ENCODE results near the gene CABP1. TPM values are rescaled to one million over a fixed set of nuclear protein-coding genes. Genes with fewer than 3 reads are reported as not detected.
"Not testable (repeated sequence)": the region's sequence is repeated elsewhere in the genome, so short reads cannot be mapped to it uniquely, and the experiment has no call there.

The CABP1 gene
- polyA plus RNA-seq, 1 experiment = 0.27 TPM

DNA sequence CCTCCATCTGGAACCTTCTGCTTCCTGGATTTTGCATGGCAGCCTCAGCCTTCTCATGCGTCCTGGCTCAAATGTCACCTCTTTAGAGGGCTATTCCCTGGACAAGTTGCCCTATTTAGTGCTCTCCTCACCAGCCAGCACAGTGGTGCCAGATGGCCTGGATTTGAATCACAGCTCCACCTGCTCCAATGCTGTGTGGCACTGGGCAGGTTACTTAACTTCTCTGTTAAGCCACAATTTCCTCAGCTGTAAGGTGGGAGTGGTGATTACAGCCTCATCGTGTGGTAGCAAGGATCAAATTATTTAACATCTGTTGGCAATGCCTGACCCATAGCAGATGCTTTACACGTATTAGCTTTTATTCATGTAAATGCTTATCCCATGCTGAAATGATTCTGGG lies 42.6 kb upstream of the CABP1 start:
- Histone ChIP-seq H3K27me3 (ENCODE audit: control insufficient read depth, insufficient read depth, low read length) (peaks cover 30% of the 10 kb centered on the region), H3K9me3 (ENCODE audit: control insufficient read depth, insufficient read depth, low read length) (no peaks in the 10 kb centered on the region), H3K27ac (ENCODE audit: low read depth, low read length) (no peak overlapping the region), H3K4me3 (ENCODE audit: low read depth, low read length) (no peak overlapping the region)
- TF ChIP-seq, protein P1, sequence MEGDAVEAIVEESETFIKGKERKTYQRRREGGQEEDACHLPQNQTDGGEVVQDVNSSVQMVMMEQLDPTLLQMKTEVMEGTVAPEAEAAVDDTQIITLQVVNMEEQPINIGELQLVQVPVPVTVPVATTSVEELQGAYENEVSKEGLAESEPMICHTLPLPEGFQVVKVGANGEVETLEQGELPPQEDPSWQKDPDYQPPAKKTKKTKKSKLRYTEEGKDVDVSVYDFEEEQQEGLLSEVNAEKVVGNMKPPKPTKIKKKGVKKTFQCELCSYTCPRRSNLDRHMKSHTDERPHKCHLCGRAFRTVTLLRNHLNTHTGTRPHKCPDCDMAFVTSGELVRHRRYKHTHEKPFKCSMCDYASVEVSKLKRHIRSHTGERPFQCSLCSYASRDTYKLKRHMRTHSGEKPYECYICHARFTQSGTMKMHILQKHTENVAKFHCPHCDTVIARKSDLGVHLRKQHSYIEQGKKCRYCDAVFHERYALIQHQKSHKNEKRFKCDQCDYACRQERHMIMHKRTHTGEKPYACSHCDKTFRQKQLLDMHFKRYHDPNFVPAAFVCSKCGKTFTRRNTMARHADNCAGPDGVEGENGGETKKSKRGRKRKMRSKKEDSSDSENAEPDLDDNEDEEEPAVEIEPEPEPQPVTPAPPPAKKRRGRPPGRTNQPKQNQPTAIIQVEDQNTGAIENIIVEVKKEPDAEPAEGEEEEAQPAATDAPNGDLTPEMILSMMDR (IDR thresholded peaks at IDR 0.05; ENCODE audit: low read depth, low read length) = no peak
- ChIA-PET POLR2A (no interaction called here), CTCF (interaction anchor here (1.1 kb wide), 1 partner anchor 15 kb away, joined by 3 read pairs; no protein-coding TSS in a partner anchor)
- no peak for DNase-seq (ENCODE audit: low read depth, low spot score)

DNA sequence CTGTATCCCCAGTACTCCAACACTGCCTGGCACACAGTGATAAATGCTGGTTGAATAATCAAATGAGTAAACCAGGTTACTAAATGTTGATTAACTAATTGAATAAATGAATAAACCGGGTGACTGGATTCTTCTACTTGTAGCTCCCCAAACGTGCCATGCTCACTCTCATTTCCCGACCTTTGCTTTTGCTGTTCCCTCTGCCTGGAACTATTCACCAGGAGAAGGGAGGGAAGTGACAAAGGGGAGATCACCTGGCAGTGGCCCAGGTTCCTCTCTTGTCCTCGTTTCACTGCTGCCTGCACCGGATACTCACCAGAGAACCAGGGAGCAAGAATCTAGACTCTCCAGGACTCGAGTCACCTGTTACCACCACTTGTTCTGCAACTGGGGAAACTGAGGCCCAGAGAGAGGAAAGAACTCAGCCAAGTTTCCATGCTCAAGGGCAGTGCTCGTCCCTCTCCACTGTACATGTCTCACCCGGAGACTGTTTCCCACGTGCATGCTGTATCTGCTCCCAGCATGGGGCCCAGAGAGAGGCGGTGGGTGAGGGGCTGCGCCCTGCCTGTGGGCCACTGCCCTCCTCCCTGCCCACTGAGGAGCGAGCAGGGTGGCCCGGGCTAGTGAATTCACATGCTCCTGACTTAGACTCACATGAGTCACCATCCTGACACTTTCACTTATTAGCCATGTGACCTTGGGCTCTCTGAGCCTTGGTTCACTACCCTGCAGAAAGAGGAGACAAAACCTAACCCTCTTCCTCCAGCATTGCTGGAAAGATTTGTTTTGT lies 41.6 kb upstream of the CABP1 start:
- peaks cover 30% of the 10 kb centered on the region for H3K27me3 ChIP-seq (ENCODE audit: control insufficient read depth, insufficient read depth, low read length)
- POLR2A ChIA-PET = no interaction called here
- H3K9me3 ChIP-seq (ENCODE audit: control insufficient read depth, insufficient read depth, low read length) = no peaks in the 10 kb centered on the region
- H3K4me3 ChIP-seq (ENCODE audit: low read depth, low read length) = no peak overlapping the region
- DNase-seq (ENCODE audit: low read depth, low spot score) = no peak
- CTCF ChIA-PET = interaction anchor here (0.9 to 1.1 kb wide), 2 partner anchors 15 to 16 kb away, joined by 3 read pairs; no protein-coding TSS in a partner anchor
- H3K27ac ChIP-seq (ENCODE audit: low read depth, low read length) = no peak overlapping the region
- TF ChIP-seq, protein P1 (IDR thresholded peaks at IDR 0.05; ENCODE audit: low read depth, low read length) = no peak

DNA sequence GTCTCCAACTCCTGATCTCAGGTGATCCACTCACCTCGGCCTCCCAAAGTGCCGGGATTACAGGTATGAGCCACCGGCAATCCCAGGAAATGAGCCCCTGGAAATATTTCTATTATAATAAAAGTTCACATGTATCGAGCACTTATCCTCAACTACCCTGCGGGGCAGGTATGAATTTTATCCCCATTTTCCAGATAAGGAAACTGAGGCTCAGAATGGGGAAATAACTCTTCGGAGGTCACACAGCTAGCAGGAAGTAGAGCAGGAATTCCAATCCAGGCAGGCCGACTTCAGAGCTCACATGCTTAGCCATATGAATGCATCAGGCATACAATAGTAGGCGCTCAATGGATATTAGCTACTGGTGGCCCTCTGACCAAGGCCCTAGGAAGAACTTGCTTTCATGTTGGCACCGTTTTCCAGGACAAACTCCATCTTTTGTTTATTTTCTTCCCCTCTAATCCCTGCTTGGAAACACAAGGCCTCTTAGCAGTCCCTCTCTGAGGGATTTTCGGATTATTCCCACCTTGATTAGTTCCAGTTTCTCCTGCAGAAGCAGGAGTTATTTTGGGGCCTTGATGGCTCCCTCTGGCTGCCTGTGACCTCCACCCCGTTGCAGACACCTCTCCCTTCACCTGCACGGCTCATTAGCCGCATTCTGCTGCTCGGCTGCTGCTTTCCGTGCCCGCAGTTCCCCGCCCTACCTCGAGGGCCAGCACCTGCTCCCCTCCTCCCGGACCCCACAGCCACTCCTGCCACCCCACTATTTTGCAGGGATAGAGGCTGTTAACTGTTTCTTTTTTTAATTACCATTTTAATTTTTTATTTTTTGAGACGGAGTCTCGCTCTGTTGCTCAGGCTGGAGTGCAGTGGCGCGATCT lies 40.5 kb upstream of the CABP1 start:
- no peak overlapping the region for H3K27ac ChIP-seq (ENCODE audit: low read depth, low read length)
- CTCF ChIA-PET = interaction anchor here (0.9 to 2.0 kb wide), 3 partner anchors 16 to 47 kb away, joined by 3 to 5 read pairs (median 3); no protein-coding TSS in a partner anchor
- DNase-seq (ENCODE audit: low read depth, low spot score) = no peak
- H3K4me3 ChIP-seq (ENCODE audit: low read depth, low read length) = no peak overlapping the region
- TF ChIP-seq, protein P1 (IDR thresholded peaks at IDR 0.05; ENCODE audit: low read depth, low read length) = no peak
- H3K27me3 ChIP-seq (ENCODE audit: control insufficient read depth, insufficient read depth, low read length) = peaks cover 29% of the 10 kb centered on the region
- POLR2A ChIA-PET = no interaction called here
- no peaks in the 10 kb centered on the region for H3K9me3 ChIP-seq (ENCODE audit: control insufficient read depth, insufficient read depth, low read length)

DNA sequence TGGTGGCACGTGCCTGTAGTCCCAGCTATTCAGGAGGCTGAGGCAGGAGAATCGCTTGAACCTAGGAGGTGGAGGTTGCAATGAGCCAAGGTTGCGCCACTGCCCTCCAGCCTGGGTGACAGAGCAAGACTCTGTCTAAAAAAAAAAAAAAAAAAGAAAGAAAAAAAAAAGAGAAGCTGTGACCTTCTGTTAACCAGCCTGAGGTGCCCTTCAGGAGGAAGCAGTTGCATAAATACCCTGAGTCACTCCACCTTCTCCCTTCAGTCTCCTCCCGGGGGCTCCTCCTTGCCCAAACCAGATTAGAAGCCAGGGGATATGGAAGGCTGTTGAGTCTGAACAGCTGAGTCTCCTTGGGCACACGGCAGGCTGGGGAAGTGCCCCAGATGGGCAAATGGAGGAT lies 38.0 kb upstream of the CABP1 start:
- POLR2A ChIA-PET; H3K27ac ChIP-seq (ENCODE audit: low read depth, low read length); H3K9me3 ChIP-seq (ENCODE audit: control insufficient read depth, insufficient read depth, low read length); DNase-seq (ENCODE audit: low read depth, low spot score); H3K4me3 ChIP-seq (ENCODE audit: low read depth, low read length): not testable (repeated sequence)
- CTCF ChIA-PET = interaction anchor here (1.2 to 1.9 kb wide), 2 partner anchors 44 to 47 kb away, joined by 4 to 6 read pairs; no protein-coding TSS in a partner anchor
- H3K27me3 ChIP-seq (ENCODE audit: control insufficient read depth, insufficient read depth, low read length) = peaks cover 27% of the 10 kb centered on the region

DNA sequence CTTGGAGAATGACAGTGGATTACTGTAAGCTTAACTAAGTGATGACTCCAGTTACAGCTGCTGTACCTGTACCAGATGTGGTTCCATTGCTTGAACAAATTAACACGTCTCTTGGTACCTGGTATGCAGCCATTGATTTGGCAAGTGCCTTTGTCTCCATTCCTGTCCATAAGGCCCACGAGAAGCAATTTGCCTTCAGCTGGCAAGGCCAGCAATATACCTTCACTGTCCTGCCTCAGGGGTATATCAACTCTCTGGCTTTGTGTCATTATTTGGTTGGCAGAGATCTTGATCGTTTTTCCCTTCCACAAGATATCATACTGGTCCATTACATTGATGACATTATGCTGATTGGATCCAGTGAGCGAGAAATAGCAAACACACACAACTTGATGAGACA lies 29.9 kb upstream of the CABP1 start:
- DNase-seq (ENCODE audit: low read depth, low spot score) = no peak
- Histone ChIP-seq H3K27me3 (ENCODE audit: control insufficient read depth, insufficient read depth, low read length) (peaks cover 10% of the 10 kb centered on the region), H3K9me3 (ENCODE audit: control insufficient read depth, insufficient read depth, low read length) (no peaks in the 10 kb centered on the region), H3K4me3 (ENCODE audit: low read depth, low read length) (no peak overlapping the region), H3K27ac (ENCODE audit: low read depth, low read length) (no peak overlapping the region)
- ChIA-PET POLR2A (no interaction called here), CTCF (no interaction called here)
- TF ChIP-seq, protein P1 (IDR thresholded peaks at IDR 0.05; ENCODE audit: low read depth, low read length) = no peak

DNA sequence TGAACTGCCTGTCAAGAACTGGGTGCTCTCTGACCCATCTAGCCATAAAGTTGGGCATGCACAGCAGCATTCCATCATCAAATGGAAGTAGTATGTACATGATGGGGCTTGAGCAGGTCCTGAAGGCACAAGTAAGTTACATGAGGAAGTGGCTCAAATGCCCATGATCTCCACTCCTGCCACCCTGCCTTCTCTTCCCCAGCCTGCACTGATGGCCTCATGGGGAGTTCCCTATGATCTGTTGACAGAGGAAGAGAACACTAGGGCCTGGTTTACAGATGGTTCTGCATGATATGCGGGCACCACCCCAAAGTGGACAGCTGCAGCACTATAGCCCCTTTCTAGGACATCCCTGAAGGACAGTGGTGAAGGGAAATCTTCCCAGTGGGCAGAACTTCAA lies 28.9 kb upstream of the CABP1 start:
- H3K27me3 ChIP-seq (ENCODE audit: control insufficient read depth, insufficient read depth, low read length) = peaks cover 10% of the 10 kb centered on the region
- H3K27ac ChIP-seq (ENCODE audit: low read depth, low read length); H3K4me3 ChIP-seq (ENCODE audit: low read depth, low read length); POLR2A ChIA-PET; H3K9me3 ChIP-seq (ENCODE audit: control insufficient read depth, insufficient read depth, low read length); DNase-seq (ENCODE audit: low read depth, low spot score): not testable (repeated sequence)
- CTCF ChIA-PET = interaction anchor here (1.0 kb wide), 1 partner anchor 448 kb away, joined by 3 read pairs; no protein-coding TSS in a partner anchor
